Breast epithelium (tissue), 3 donors: ENCODE results near the gene APH1B.

Source experiments
- CTCF ChIP-seq, 3 donors: fragments of 450-650 bp; IDR thresholded peaks; one replicate each; pipeline ENCODE4 v1.5.1; 2016 to 2017; ENCODE audit warnings: antibody characterized with exemption in 3 of 3, mild to moderate bottlenecking in 3 of 3, moderate library complexity in 3 of 3
- POLR2A ChIP-seq: fragments of 450-650 bp; IDR thresholded peaks from one replicate; pipeline ENCODE4 v1.6.1; 2016; ENCODE audit warnings: antibody characterized with exemption, mild to moderate bottlenecking, moderate library complexity
- POLR2AphosphoS5 ChIP-seq, 3 donors: sonication (generic); formaldehyde crosslinking; IDR thresholded peaks; one replicate each; pipeline ENCODE4 v1.6.1; 2017; ENCODE audit warnings: antibody characterized with exemption in 3 of 3

DNA sequence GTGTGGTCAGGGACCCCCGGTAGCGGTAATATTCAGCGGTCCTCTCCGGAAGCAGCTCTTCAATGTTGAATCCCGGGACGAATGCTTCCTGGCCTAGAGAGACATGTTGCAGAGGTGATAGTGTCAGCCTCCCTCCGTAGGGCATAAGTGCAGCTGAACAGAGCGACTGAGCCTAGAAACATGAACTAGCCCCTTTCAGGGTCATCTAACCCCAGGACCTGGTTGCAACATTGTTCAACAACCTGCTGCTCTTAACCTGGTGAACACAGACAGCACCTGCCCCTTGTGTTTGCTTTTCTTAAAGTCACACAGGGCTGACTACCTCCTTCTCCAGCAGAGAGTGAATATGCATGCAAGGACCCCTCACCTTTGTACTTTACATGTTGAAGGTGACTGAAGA, 62.9 kb downstream of the APH1B start:
- TF ChIP-seq CTCF (IDR thresholded peaks at IDR 0.05), result no peak
- TF ChIP-seq POLR2AphosphoS5 (IDR thresholded peaks at IDR 0.05), result no peak
- no peak for TF ChIP-seq POLR2A
